Neuronal stem cell (in vitro differentiated cells): ENCODE data around the gene HMCN1.

Experiments used
- DNase-seq: peaks from one replicate; pipeline ENCODE4 v3.0.0-alpha.2; 2013; ENCODE audit warnings: low spot score
- H2AFZ ChIP-seq: one replicate; pipeline ENCODE4 v1.6.1; 2013; ENCODE audit warnings: mild to moderate bottlenecking, low read length, inconsistent platforms
- H2AK5ac ChIP-seq: 2 replicates; pipeline ENCODE4 v1.6.1; 2013; ENCODE audit warnings: low read depth, mild to moderate bottlenecking, inconsistent platforms, low read length, moderate library complexity, mixed read lengths
- H2BK120ac ChIP-seq: 2 replicates; pipeline ENCODE4 v1.6.1; 2013; ENCODE audit warnings: low read depth, mild to moderate bottlenecking, inconsistent platforms, low read length, moderate library complexity, mixed read lengths
- H2BK12ac ChIP-seq: one replicate; pipeline ENCODE4 v1.6.1; 2013; ENCODE audit warnings: low read length, inconsistent platforms
- H2BK15ac ChIP-seq: 2 replicates; pipeline ENCODE4 v1.6.1; 2013; ENCODE audit warnings: mild to moderate bottlenecking, low read length, inconsistent platforms, mixed read lengths
- H2BK5ac ChIP-seq: one replicate; pipeline ENCODE4 v1.6.1; 2013; ENCODE audit warnings: inconsistent platforms, mild to moderate bottlenecking, low read length, moderate library complexity
- H3K14ac ChIP-seq: one replicate; pipeline ENCODE4 v1.6.1; 2013; ENCODE audit warnings: low read length, inconsistent platforms
- H3K18ac ChIP-seq: 2 replicates; pipeline ENCODE4 v1.6.1; 2013; ENCODE audit warnings: low read length, inconsistent platforms
- H3K23ac ChIP-seq: 2 replicates; pipeline ENCODE4 v1.6.1; 2013; ENCODE audit warnings: low read depth, mild to moderate bottlenecking, mixed read lengths, low read length, inconsistent platforms; ENCODE audit not compliant: poor library complexity
- H3K27ac ChIP-seq: replicated peaks from 3 replicates; pipeline ENCODE4 v1.5.1; 2013; ENCODE audit warnings: low read length, inconsistent platforms
- H3K27me3 ChIP-seq, 3 experiments: 2 replicates each; pipeline ENCODE4 v1.6.1; 2013; ENCODE audit warnings: low read length in 3 of 3, mild to moderate bottlenecking in 2 of 3, inconsistent platforms in 1 of 3, low read depth in 1 of 3, mixed read lengths in 1 of 3, moderate library complexity in 1 of 3; ENCODE audit not compliant: control insufficient read depth in 3 of 3, insufficient read depth in 3 of 3
- H3K36me3 ChIP-seq, 2 donors: replicated peaks in 1 of 2; 2 replicates each; pipeline ENCODE4 v1.6.1; 2013; ENCODE audit warnings: low read length in 2 of 2; ENCODE audit not compliant: control insufficient read depth in 2 of 2, insufficient read depth in 2 of 2
- H3K4ac ChIP-seq: 2 replicates; pipeline ENCODE4 v1.6.1; 2013; ENCODE audit warnings: inconsistent platforms, mild to moderate bottlenecking, low read length, moderate library complexity
- H3K4me1 ChIP-seq, 2 donors: 1 replicate in 1 of 2; 2 replicates in 1 of 2; pipeline ENCODE4 v1.6.1; 2013; ENCODE audit warnings: low read length in 2 of 2, low read depth in 1 of 2; ENCODE audit not compliant: control insufficient read depth in 2 of 2, insufficient read depth in 1 of 2
- H3K4me2 ChIP-seq: one replicate; pipeline ENCODE4 v1.6.1; 2013; ENCODE audit warnings: mild to moderate bottlenecking, low read length, inconsistent platforms; ENCODE audit not compliant: insufficient read depth, poor library complexity, severe bottlenecking
- H3K4me3 ChIP-seq, 2 donors: 2 replicates each; pipeline ENCODE4 v1.5.1; 2013; ENCODE audit warnings: low read length in 2 of 2, mild to moderate bottlenecking in 2 of 2, inconsistent platforms in 1 of 2, moderate library complexity in 1 of 2
- H3K79me1 ChIP-seq: one replicate; pipeline ENCODE4 v1.6.1; 2013; ENCODE audit warnings: low read depth, mild to moderate bottlenecking, inconsistent platforms, low read length, moderate library complexity
- H3K9ac ChIP-seq: one replicate; pipeline ENCODE4 v1.6.1; 2013; ENCODE audit warnings: mild to moderate bottlenecking, low read depth, low read length, inconsistent platforms; ENCODE audit not compliant: poor library complexity
- H3K9me3 ChIP-seq, 2 donors: replicated peaks in 1 of 2; 2 replicates each; pipeline versions ENCODE3 to v1.6.1; 2013; ENCODE audit warnings: low read length in 2 of 2, mild to moderate bottlenecking in 2 of 2, inconsistent platforms in 1 of 2, low read depth in 1 of 2, mixed read lengths in 1 of 2, moderate library complexity in 1 of 2; ENCODE audit not compliant: control insufficient read depth in 2 of 2, insufficient read depth in 1 of 2
- H4K8ac ChIP-seq: one replicate; pipeline ENCODE4 v1.6.1; 2013; ENCODE audit warnings: low read depth, mild to moderate bottlenecking, inconsistent platforms, low read length, moderate library complexity
- H4K91ac ChIP-seq: one replicate; pipeline ENCODE4 v1.6.1; 2013; ENCODE audit warnings: low read length, low read depth, mild to moderate bottlenecking, inconsistent platforms; ENCODE audit not compliant: poor library complexity
- WGBS, 2 donors: extraction: QIAGEN DNeasy Blood & Tissue Kit; methylation state at CpG; one replicate each; pipeline ENCODE4 v1.1.7; 2013; ENCODE audit warnings: missing lambda C conversion rate in 2 of 2, mixed read lengths in 1 of 2; ENCODE audit not compliant: insufficient read length in 2 of 2, insufficient replicate concordance in 1 of 2; ENCODE audit errors: extremely low coverage in 2 of 2; 5-methylcytosine and 5-hydroxymethylcytosine counted together

HMCN1 gene

DNA sequence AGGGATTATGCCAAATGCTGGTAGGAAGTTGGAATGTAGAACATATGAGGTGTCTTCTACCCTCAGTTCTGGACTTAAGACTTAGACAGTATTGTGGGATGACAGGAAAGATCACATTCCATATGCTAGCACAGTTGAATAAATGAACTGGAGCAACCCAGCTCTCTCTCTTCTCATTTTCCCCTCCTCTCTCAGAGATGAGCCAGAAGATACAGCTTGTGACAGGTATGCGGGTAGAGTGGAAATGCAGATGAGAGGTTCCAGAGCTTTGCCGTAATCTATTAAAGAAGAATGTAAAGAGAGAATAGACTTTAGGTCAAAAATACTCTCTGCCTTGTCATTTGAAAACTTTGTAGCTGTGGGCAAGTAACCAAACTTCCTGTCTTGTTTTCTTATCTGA is 32.5 kb upstream of the HMCN1 start:
- no peak overlapping the region for H2AK5ac ChIP-seq
- H3K4me3 ChIP-seq: no peak overlapping the region
- no peak overlapping the region for H2BK120ac ChIP-seq
- H2BK12ac ChIP-seq: no peak overlapping the region
- no peak overlapping the region for H3K23ac ChIP-seq
- H2BK15ac ChIP-seq: no peak overlapping the region
- no peaks in the 10 kb centered on the region for H3K79me1 ChIP-seq
- no peaks in the 10 kb centered on the region for H3K36me3 ChIP-seq
- H4K8ac ChIP-seq: no peak overlapping the region
- H2AFZ ChIP-seq: no peak overlapping the region
- no peak overlapping the region for H3K4ac ChIP-seq
- H2BK5ac ChIP-seq: no peak overlapping the region
- no peak overlapping the region for H3K14ac ChIP-seq
- no CpG with 5 or more reads among the region's 2 CpGs for WGBS, 2 donors
- no peak overlapping the region for H4K91ac ChIP-seq
- no peak overlapping the region for H3K18ac ChIP-seq
- DNase-seq: no peak
- H3K27ac ChIP-seq: no peak overlapping the region
- no peaks in the 10 kb centered on the region for H3K9me3 ChIP-seq
- no peaks in the 10 kb centered on the region for H3K4me1 ChIP-seq
- no peak overlapping the region for H3K4me2 ChIP-seq
- H3K27me3 ChIP-seq: no peaks in the 10 kb centered on the region
- H3K9ac ChIP-seq: no peak overlapping the region

DNA sequence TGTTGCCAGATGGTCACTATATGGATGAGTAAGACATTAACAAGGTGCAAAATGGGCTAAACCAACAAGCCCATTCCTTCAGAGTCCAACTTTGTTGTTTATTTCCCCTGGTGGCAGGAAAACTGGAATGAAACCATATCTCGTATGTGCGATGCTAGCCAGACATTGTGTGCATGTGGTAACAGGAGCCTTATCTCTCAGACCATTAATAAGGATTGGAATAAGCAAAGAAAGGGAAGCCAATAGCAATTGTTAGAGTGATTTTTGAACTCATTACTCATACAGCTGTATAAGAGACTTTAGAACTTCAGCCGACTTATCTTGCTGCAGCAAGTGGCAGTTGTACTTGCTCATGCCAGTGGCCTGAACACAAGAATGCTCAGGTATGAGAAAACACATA is 30.0 kb upstream of the HMCN1 start:
- H3K18ac ChIP-seq: no peak overlapping the region

GRCh38 chr1:185716095-185716494 is 18.1 kb upstream of the HMCN1 start:
- H3K27me3 ChIP-seq: no peaks in the 10 kb centered on the region
- no peak overlapping the region for H3K4me3 ChIP-seq
- no peak overlapping the region for H2AK5ac ChIP-seq
- H3K36me3 ChIP-seq: no peaks in the 10 kb centered on the region
- H3K9ac ChIP-seq: no peak overlapping the region
- H3K18ac ChIP-seq: no peak overlapping the region
- no peak overlapping the region for H2BK5ac ChIP-seq
- no peak overlapping the region for H2AFZ ChIP-seq
- H4K8ac ChIP-seq: no peak overlapping the region
- H3K23ac ChIP-seq: no peak overlapping the region
- H3K4me1 ChIP-seq: no peaks in the 10 kb centered on the region
- no CpG with 5 or more reads among the region's 3 CpGs for WGBS, 2 donors
- H3K14ac ChIP-seq: no peak overlapping the region
- no peak overlapping the region for H2BK120ac ChIP-seq
- no peaks in the 10 kb centered on the region for H3K79me1 ChIP-seq
- H4K91ac ChIP-seq: no peak overlapping the region
- no peak overlapping the region for H2BK15ac ChIP-seq
- H3K4ac ChIP-seq: no peak overlapping the region
- no peak for DNase-seq
- no peak overlapping the region for H3K27ac ChIP-seq
- H2BK12ac ChIP-seq: no peak overlapping the region
- H3K9me3 ChIP-seq: no peaks in the 10 kb centered on the region
- H3K4me2 ChIP-seq: no peak overlapping the region

More for the DNA sequence above, 30.0 kb upstream of the HMCN1 start:
- H3K79me1 ChIP-seq: no peaks in the 10 kb centered on the region
- no peak overlapping the region for H2AFZ ChIP-seq
- H3K9me3 ChIP-seq: no peaks in the 10 kb centered on the region
- no peak overlapping the region for H2BK120ac ChIP-seq
- no peaks in the 10 kb centered on the region for H3K27me3 ChIP-seq
- DNase-seq: no peak
- no peak overlapping the region for H2BK5ac ChIP-seq
- no peak overlapping the region for H2AK5ac ChIP-seq
- no peak overlapping the region for H3K4me3 ChIP-seq
- no peaks in the 10 kb centered on the region for H3K36me3 ChIP-seq
- no peak overlapping the region for H3K9ac ChIP-seq
- H2BK15ac ChIP-seq: no peak overlapping the region
- no peak overlapping the region for H3K14ac ChIP-seq
- H3K4ac ChIP-seq: no peak overlapping the region
- H4K8ac ChIP-seq: no peak overlapping the region
- no peak overlapping the region for H3K4me2 ChIP-seq
- H4K91ac ChIP-seq: no peak overlapping the region
- no peak overlapping the region for H2BK12ac ChIP-seq
- no peak overlapping the region for H3K27ac ChIP-seq
- no CpG with 5 or more reads among the region's 3 CpGs for WGBS, 2 donors
- H3K4me1 ChIP-seq: no peaks in the 10 kb centered on the region
- no peak overlapping the region for H3K23ac ChIP-seq

DNA sequence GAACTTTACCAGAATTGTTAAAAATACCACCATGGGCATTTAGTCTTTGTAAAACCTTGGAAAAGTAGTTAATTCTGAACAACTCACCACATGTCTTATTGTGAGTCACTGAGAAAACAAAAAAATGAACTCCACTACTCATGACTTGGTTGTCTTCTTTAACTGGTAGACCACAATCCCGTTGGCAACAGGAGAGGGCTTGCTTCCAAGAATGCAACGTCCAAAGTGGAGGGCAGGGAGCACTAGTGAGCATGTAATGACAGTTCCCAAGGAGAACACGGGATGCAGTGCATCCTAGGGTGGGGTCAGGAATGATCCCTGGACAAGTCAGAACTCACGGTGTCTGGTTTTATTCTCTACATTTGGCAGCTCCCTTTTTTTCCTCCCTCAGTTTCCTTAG is 15.2 kb upstream of the HMCN1 start:
- H3K9me3 ChIP-seq: no peaks in the 10 kb centered on the region
- WGBS, 2 donors: no CpG with 5 or more reads among the region's 4 CpGs
- H3K27me3 ChIP-seq: no peaks in the 10 kb centered on the region
- no peak overlapping the region for H3K4ac ChIP-seq
- no peak overlapping the region for H3K27ac ChIP-seq
- H4K8ac ChIP-seq: no peak overlapping the region
- H3K36me3 ChIP-seq: no peaks in the 10 kb centered on the region
- no peak overlapping the region for H4K91ac ChIP-seq
- no peak overlapping the region for H2BK120ac ChIP-seq
- H3K23ac ChIP-seq: no peak overlapping the region
- no peak overlapping the region for H3K9ac ChIP-seq
- H3K4me3 ChIP-seq: no peak overlapping the region
- no peak overlapping the region for H2AFZ ChIP-seq
- no peak overlapping the region for H3K14ac ChIP-seq
- DNase-seq: no peak
- no peak overlapping the region for H2AK5ac ChIP-seq
- H3K79me1 ChIP-seq: no peaks in the 10 kb centered on the region
- no peak overlapping the region for H2BK15ac ChIP-seq
- no peak overlapping the region for H2BK12ac ChIP-seq
- no peak overlapping the region for H3K4me2 ChIP-seq
- H2BK5ac ChIP-seq: no peak overlapping the region
- H3K18ac ChIP-seq: no peak overlapping the region
- no peaks in the 10 kb centered on the region for H3K4me1 ChIP-seq
